ENCODE measurements around the gene PGLYRP1.

GRCh38 chr19:46063201-46063600, 40.3 kb upstream of the PGLYRP1 start:
- TF ChIP-seq CTCF (IDR thresholded peaks at IDR 0.05) (no peak), POLR2A (IDR thresholded peaks at IDR 0.05) (no peak), EP300 (IDR thresholded peaks at IDR 0.05) (no peak)

Data from tibial nerve (tissue), 4 donors.